ENCODE measurements around the gene TRIP13.
A peak's percentile ranks its signal among the peaks of the same experiment; 100 is the strongest.
"Not testable (repeated sequence)": the region's sequence is repeated elsewhere in the genome, so short reads cannot be mapped to it uniquely, and the experiment has no call there.

TRIP13 gene

GRCh38 chr5:939368-939767 lies 46.7 kb downstream of the TRIP13 start:
- DNase-seq, result no peak

GRCh38 chr5:940741-941140 lies 48.1 kb downstream of the TRIP13 start:
- DNase-seq, result not testable (repeated sequence)

- DNase-seq, result no peak
Measured at GRCh38 chr5:943201-943917, 50.7 kb downstream of the TRIP13 start.

GRCh38 chr5:943918-944620 lies 51.4 kb downstream of the TRIP13 start:
- no peak for DNase-seq

- DNase-seq, result no peak
Measured at GRCh38 chr5:944621-944927, 51.9 kb downstream of the TRIP13 start.

GRCh38 chr5:944992-945685 lies 52.5 kb downstream of the TRIP13 start:
- DNase-seq, result no peak

GRCh38 chr5:945691-946551 lies 53.2 kb downstream of the TRIP13 start:
- DNase-seq, result no peak

GRCh38 chr5:946720-947625 lies 54.3 kb downstream of the TRIP13 start:
- no peak for DNase-seq

- peak; percentile 21 for DNase-seq
Measured at GRCh38 chr5:947626-948471, 55.2 kb downstream of the TRIP13 start.

GRCh38 chr5:948472-949274 lies 56.0 kb downstream of the TRIP13 start:
- DNase-seq, result no peak

- no peak for DNase-seq
Measured at GRCh38 chr5:949275-949543, 56.5 kb downstream of the TRIP13 start.

- DNase-seq, result no peak
Measured at GRCh38 chr5:949815-950560, 57.3 kb downstream of the TRIP13 start.

- DNase-seq, result no peak
Measured at GRCh38 chr5:951940-952596, 59.4 kb downstream of the TRIP13 start.

- DNase-seq, result no peak
Measured at GRCh38 chr5:952597-953271, 60.0 kb downstream of the TRIP13 start.

- DNase-seq, result no peak
Measured at GRCh38 chr5:953535-954449, 61.1 kb downstream of the TRIP13 start.

GRCh38 chr5:955886-956761 lies 63.4 kb downstream of the TRIP13 start:
- no peak for DNase-seq
